Daoy (cell line): ENCODE measurements around the gene STIP1. TPM values are rescaled to one million over a fixed set of nuclear protein-coding genes. Genes with fewer than 3 reads are reported as not detected.
"Not testable (repeated sequence)": the region's sequence is repeated elsewhere in the genome, so short reads cannot be mapped to it uniquely, and the experiment has no call there.

Experiments used
- DNase-seq: peaks from one replicate; pipeline ENCODE4 v3.0.0-alpha.2; 2015; ENCODE audit warnings: low read depth
- total RNA-seq: library from RNA; depleted of rRNA; stranded (reverse); fragments of >200 nt; shearing (Covaris generic); gene quantifications from 2 replicates; pipeline ENCODE4 v1.2.3, GENCODE V29; 2014

The STIP1 gene
- total RNA-seq, 1 experiment from 2014 or later: 283 TPM

GRCh38 chr11:64235437-64236161 is 49.6 kb downstream of the STIP1 start:
- DNase-seq: no peak

GRCh38 chr11:64237484-64237951 is 51.5 kb downstream of the STIP1 start:
- no peak for DNase-seq

GRCh38 chr11:64238076-64238475 is 52.1 kb downstream of the STIP1 start:
- DNase-seq: no peak

- no peak for DNase-seq
These were observed 53.0 kb downstream of the STIP1 start for GRCh38 chr11:64238999-64239398.

GRCh38 chr11:64239662-64240434 is 53.9 kb downstream of the STIP1 start:
- DNase-seq: no peak

GRCh38 chr11:64240435-64241240 is 54.7 kb downstream of the STIP1 start, which contains the start of gene FKBP2:
FKBP2 (plus strand) TSS chr11:64241095; CDS start chr11:64242388, 1,293 bp downstream.
- peak; percentile 98 for DNase-seq

- DNase-seq: peak; percentile 99
These were observed 55.2 kb downstream of the STIP1 start for GRCh38 chr11:64241241-64241490.

GRCh38 chr11:64241491-64242374 is 55.8 kb downstream of the STIP1 start:
- peak; percentile 63 for DNase-seq

- DNase-seq: no peak
These were observed 57.4 kb downstream of the STIP1 start for GRCh38 chr11:64243236-64243854.

- DNase-seq: no peak
These were observed 58.1 kb downstream of the STIP1 start for GRCh38 chr11:64244107-64244506.

GRCh38 chr11:64244966-64245365 is 59.0 kb downstream of the STIP1 start:
- DNase-seq: no peak

GRCh38 chr11:64245401-64245796 is 59.4 kb downstream of the STIP1 start:
- DNase-seq: no peak

GRCh38 chr11:64245797-64246620 is 60.0 kb downstream of the STIP1 start:
- peak; percentile 97 for DNase-seq

- not testable (repeated sequence) for DNase-seq
These were observed 60.6 kb downstream of the STIP1 start for GRCh38 chr11:64246621-64246870.

GRCh38 chr11:64246871-64247728 is 61.1 kb downstream of the STIP1 start, which contains the start of gene PPP1R14B:
PPP1R14B (minus strand) TSS chr11:64246943; CDS start chr11:64246673, 270 bp downstream.
- DNase-seq: peak; percentile 91

GRCh38 chr11:64247729-64248531 is 62.0 kb downstream of the STIP1 start:
- no peak for DNase-seq

- no peak for DNase-seq
These were observed 62.6 kb downstream of the STIP1 start for GRCh38 chr11:64248578-64248977.

- no peak for DNase-seq
These were observed 63.1 kb downstream of the STIP1 start for GRCh38 chr11:64249038-64249437.
